GM12878 (cell line): ENCODE measurements around the gene TECTB. TPM values are rescaled to one million over a fixed set of nuclear protein-coding genes. Genes with fewer than 3 reads are reported as not detected.

Experiments used
- ATAC-seq: fragments of 200-7000 bp; cut with Tn5 transposase; 3 replicates; pipeline ENCODE4 v1.9.1; 2020; ENCODE audit warnings: mild to moderate bottlenecking, moderate library complexity
- BruUV-seq: library from RNA; stranded (reverse); fragments of 400-500 nt; replicated peaks from 2 replicates; lab custom pipeline; 2021; lab: Mats Ljungman, UMichigan
- CTCF ChIA-PET: fragments of 300-600 bp; sonication (Branson Sonifier 250); formaldehyde crosslinking; extraction: SDS; loops from one replicate; lab custom pipeline; 2021; ENCODE audit warnings: inconsistent platforms; lab: Yijun Ruan, JAX
- POLR2A ChIA-PET: fragments of 350-600 bp; formaldehyde crosslinking; extraction: SDS; loops from one replicate; lab custom pipeline; 2021; ENCODE audit warnings: inconsistent platforms; lab: Charles Lee
- RAD21 ChIA-PET: fragments of 300-600 bp; sonication (Branson Sonifier 250); formaldehyde crosslinking; loops from one replicate; lab custom pipeline; 2023; ENCODE audit warnings: antibody characterized with exemption; ENCODE audit not compliant: unreplicated experiment; lab: Charles Lee
- SMC1A ChIA-PET: fragments of 300-600 bp; sonication (Branson Sonifier 250); formaldehyde crosslinking; loops from one replicate; lab custom pipeline; 2023; ENCODE audit not compliant: unreplicated experiment, uncharacterized antibody; lab: Charles Lee
- DNase-seq: peaks from one replicate; pipeline ENCODE4 v3.0.0-alpha.2; 2011; ENCODE audit warnings: low read depth, low spot score
- FAIRE-seq: peaks from 3 replicates; lab custom pipeline; 2011; peaks lifted over from hg19 to GRCh38; lab: Jason Lieb, UNC
- H2AFZ ChIP-seq: 2 replicates; pipeline ENCODE4 v1.6.0; 2011; ENCODE audit warnings: low read depth, low read length, control low read depth; ENCODE audit not compliant: control insufficient read depth
- H3K27ac ChIP-seq: 2 replicates; pipeline ENCODE4 v1.5.1; 2011; ENCODE audit warnings: control low read depth; ENCODE audit not compliant: control insufficient read depth, insufficient read depth
- H3K27me3 ChIP-seq, 2 experiments: replicated peaks in 1 of 2; 2 replicates each; pipeline versions ENCODE4 v1.6.0 to v1.6.1; 2011; ENCODE audit warnings: low read length in 1 of 2; ENCODE audit not compliant: control insufficient read depth in 2 of 2, insufficient read depth in 2 of 2
- H3K36me3 ChIP-seq, 2 experiments: 2 replicates each; pipeline ENCODE4 v1.5.1; 2011; ENCODE audit warnings: low read length in 1 of 2; ENCODE audit not compliant: control insufficient read depth in 2 of 2, insufficient read depth in 2 of 2
- H3K4me1 ChIP-seq: 2 replicates; pipeline ENCODE4 v1.6.1; 2011; ENCODE audit warnings: mild to moderate bottlenecking, low read length, moderate library complexity, mixed read lengths; ENCODE audit not compliant: control insufficient read depth, insufficient read depth
- H3K4me2 ChIP-seq: 2 replicates; pipeline ENCODE4 v1.6.0; 2011; ENCODE audit warnings: control low read depth; ENCODE audit not compliant: control insufficient read depth, insufficient read depth
- H3K4me3 ChIP-seq: fragments of 200-600 bp; sonication (generic); 2 replicates; pipeline ENCODE4 v1.5.1; 2016
- H3K79me2 ChIP-seq: 2 replicates; pipeline ENCODE4 v1.6.0; 2011; ENCODE audit warnings: low read length; ENCODE audit not compliant: control insufficient read depth, insufficient read depth
- H3K9ac ChIP-seq: 2 replicates; pipeline ENCODE4 v1.8.0; 2011; ENCODE audit warnings: low read length, control low read depth, mixed read lengths; ENCODE audit not compliant: control insufficient read depth, insufficient read depth
- H3K9me3 ChIP-seq: replicated peaks from 3 replicates; pipeline ENCODE4 v1.5.1; 2011; ENCODE audit warnings: mild to moderate bottlenecking, low read length; ENCODE audit not compliant: control insufficient read depth, insufficient read depth
- H4K20me1 ChIP-seq: 2 replicates; pipeline ENCODE4 v1.6.0; 2011; ENCODE audit not compliant: control insufficient read depth, insufficient read depth
- ATF7 ChIP-seq: fragments of 450-650 bp; IDR thresholded peaks from 2 replicates; pipeline ENCODE4 v1.6.1; 2016; ENCODE audit warnings: low read depth, mild to moderate bottlenecking
- KLF5 ChIP-seq: fragments of 450-650 bp; IDR thresholded peaks from 2 replicates; pipeline ENCODE4 v1.6.1; 2014; ENCODE audit warnings: mild to moderate bottlenecking; ENCODE audit not compliant: partially characterized antibody
- LARP7 ChIP-seq: fragments of 450-650 bp; IDR thresholded peaks from 2 replicates; pipeline ENCODE4 v1.6.1; 2017; ENCODE audit warnings: mild to moderate bottlenecking
- MYC ChIP-seq: IDR thresholded peaks from 2 replicates; pipeline ENCODE4 v1.6.1; 2011; ENCODE audit warnings: mild to moderate bottlenecking, low read length, moderate library complexity, inconsistent platforms; ENCODE audit not compliant: insufficient read depth, insufficient replicate concordance, insufficient read length, severe bottlenecking
- PAX5 ChIP-seq: IDR thresholded peaks from 2 replicates; pipeline ENCODE4 v1.6.1; 2011; ENCODE audit warnings: low read depth, low read length, borderline replicate concordance
- SMAD1 ChIP-seq: fragments of 450-650 bp; IDR thresholded peaks from 2 replicates; pipeline ENCODE4 v1.6.1; 2018; ENCODE audit warnings: mild to moderate bottlenecking, low read depth; ENCODE audit not compliant: partially characterized antibody
- SMC3 ChIP-seq: IDR thresholded peaks from 2 replicates; pipeline ENCODE4 v1.6.1; 2011; ENCODE audit warnings: low read length, improper control_type of control experiment, borderline replicate concordance
- WGBS: methylation state at CpG from one replicate; pipeline ENCODE4 v1.1.6; 2016; ENCODE audit warnings: low lambda C conversion rate; ENCODE audit not compliant: insufficient replicate concordance, insufficient coverage; ENCODE audit errors: missing lambda C conversion rate; 5-methylcytosine and 5-hydroxymethylcytosine counted together
- in situ Hi-C: fragments of 300-500 bp; cut with MboI; formaldehyde crosslinking; loops from 9 replicates; pipeline ENCODE4 v1.14.3; 2018; ENCODE audit warnings: mixed read lengths
- intact Hi-C: fragments of 100-400 bp; cut with micrococcal nuclease; formaldehyde crosslinking; loops from one replicate; pipeline ENCODE4 v1.14.2; 2022; ENCODE audit not compliant: unreplicated experiment
- polyA plus RNA-seq, 11 experiments: library from polyadenylated mRNA; depleted of rRNA in 4 of 11; unstranded in 6 of 11; stranded (reverse) in 5 of 11; fragments of >200 nt; fragmentation: Nextera tagmentation in 4 of 11; fragmentation: Illumina TruSeq in 1 of 11; extraction: Ambion mirVana in 4 of 11; extraction: Trizol in 1 of 11; gene quantifications; 1 replicate in 1 of 11; 2 replicates in 10 of 11; pipeline versions ENCODE4 v1.2.1 to v1.2.3, GENCODE V29; 2011 to 2016; ENCODE audit warnings: inconsistent platforms in 2 of 11, missing spikeins in 2 of 11, low read depth in 1 of 11
- total RNA-seq, 4 experiments: library from RNA; depleted of rRNA in 3 of 4; stranded (reverse); fragments of >200 nt in 3 of 4; fragmentation: Illumina TruSeq in 1 of 4; extraction: Trizol in 1 of 4; gene quantifications; 2 replicates each; pipeline versions ENCODE4 v1.2.1 to v1.2.3, GENCODE V29; 2013 to 2021
- TF ChIP-seq, protein P1 (sequence below): IDR thresholded peaks from 2 replicates; pipeline ENCODE4 v1.6.1; 2012; ENCODE audit warnings: low read depth, low read length, improper control_type of control experiment
- TF ChIP-seq, protein P2 (sequence below): IDR thresholded peaks from 2 replicates; pipeline ENCODE4 v1.6.1; 2012; ENCODE audit warnings: low read length, inconsistent platforms
- TF ChIP-seq, protein P3 (sequence below): IDR thresholded peaks from 2 replicates; pipeline ENCODE4 v1.6.1; 2012; ENCODE audit warnings: low read depth, low read length, improper control_type of control experiment
- TF ChIP-seq, protein P4 (sequence below): fragments of 450-650 bp; formaldehyde crosslinking; IDR thresholded peaks from 2 replicates; pipeline ENCODE4 v1.4.0; 2020; ENCODE audit warnings: mild to moderate bottlenecking, moderate library complexity

Gene TECTB
- total and polyA plus RNA-seq, 10 of the 15 experiments (the other 5 are each of a cell fraction or from before 2014, with no cell fraction given) = not detected

DNA sequence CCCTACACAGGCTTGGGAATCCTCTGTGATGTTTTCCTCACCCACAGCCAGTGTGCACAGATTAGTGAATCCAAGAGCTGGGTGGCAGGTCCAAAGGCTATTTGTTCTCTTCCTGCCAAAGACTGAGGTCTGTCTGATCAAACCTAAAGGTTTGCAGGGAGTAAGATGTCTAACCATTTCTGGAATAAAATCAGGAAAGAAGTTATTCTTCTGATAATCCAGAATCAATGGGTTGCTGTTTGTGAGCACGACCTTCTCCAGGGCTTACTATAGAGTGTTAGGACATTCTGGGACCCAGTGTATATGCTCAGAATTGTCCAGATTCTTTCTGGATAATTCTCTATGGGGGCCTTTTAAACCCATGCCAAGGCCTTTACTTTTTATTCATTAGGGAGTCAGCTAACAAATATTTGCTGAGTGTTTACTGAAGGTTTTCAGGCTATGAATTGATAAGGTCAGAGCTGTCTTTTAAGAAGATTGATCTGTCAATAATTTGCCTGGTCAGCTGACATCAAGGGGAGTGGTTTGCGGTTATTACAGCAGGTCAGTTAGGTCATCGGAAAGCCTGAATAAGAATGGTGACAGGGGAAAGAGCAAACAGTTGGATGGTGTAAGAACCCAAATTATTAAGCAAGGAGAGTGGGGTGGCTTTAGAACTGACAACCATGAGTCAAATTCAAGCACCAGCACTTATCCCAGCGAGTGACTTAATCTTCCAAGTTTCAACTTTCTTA, 7.5 kb upstream of the TECTB start:
- Histone ChIP-seq H2AFZ (no peak overlapping the region), H3K79me2 (no peaks in the 10 kb centered on the region), H3K4me2 (no peak overlapping the region), H3K27me3 (no peaks in the 10 kb centered on the region; a peak in 1 of 4 replicates), H3K9me3 (no peaks in the 10 kb centered on the region), H3K4me1 (no peaks in the 10 kb centered on the region), H4K20me1 (no peaks in the 10 kb centered on the region), H3K27ac (no peak overlapping the region), H3K4me3 (no peak overlapping the region), H3K36me3 (no peaks in the 10 kb centered on the region), H3K9ac (no peak overlapping the region)
- no peak for ATAC-seq
- in situ Hi-C loops = no loop called here
- ChIA-PET RAD21 (no interaction called here), SMC1A (no interaction called here), POLR2A (no interaction called here), CTCF (no interaction called here)
- no TSS peak for BruUV-seq
- no peak for FAIRE-seq
- intact Hi-C loops = no loop called here
- WGBS = 44% methylated on average over 4 of the region's 4 CpGs
- TF ChIP-seq, protein P1, sequence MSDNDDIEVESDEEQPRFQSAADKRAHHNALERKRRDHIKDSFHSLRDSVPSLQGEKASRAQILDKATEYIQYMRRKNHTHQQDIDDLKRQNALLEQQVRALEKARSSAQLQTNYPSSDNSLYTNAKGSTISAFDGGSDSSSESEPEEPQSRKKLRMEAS = no peak
- TF ChIP-seq PAX5 = no peak
- TF ChIP-seq ATF7 = no peak
- TF ChIP-seq SMAD1 = no peak
- no peak for TF ChIP-seq SMC3
- TF ChIP-seq MYC = no peak
- no peak for DNase-seq

DNA sequence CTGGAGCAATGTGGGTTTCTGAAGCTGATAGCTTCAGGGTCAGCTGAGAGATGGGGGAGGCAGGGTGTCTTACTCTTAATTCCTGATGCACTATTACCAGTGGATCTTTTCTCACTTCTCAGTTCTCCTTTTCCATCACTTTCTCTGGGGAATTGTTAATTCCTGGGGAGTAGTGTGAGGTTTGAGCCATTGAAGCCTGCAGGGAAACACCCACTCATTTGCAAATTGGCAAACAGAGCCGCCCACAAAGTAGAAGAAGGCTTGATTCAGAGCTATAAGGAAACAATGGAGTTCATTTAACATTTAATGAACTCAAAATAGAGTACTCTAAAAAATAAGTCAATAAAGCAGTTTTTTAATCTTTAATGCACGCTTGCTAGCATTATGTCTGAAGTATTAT, 4.3 kb upstream of the TECTB start:
- Histone ChIP-seq H3K4me1 (no peaks in the 10 kb centered on the region), H3K27me3 (no peaks in the 10 kb centered on the region; a peak in 1 of 4 replicates), H3K27ac (no peak overlapping the region), H3K9ac (no peak overlapping the region), H3K36me3 (no peaks in the 10 kb centered on the region), H3K4me2 (no peak overlapping the region), H3K79me2 (no peaks in the 10 kb centered on the region), H2AFZ (no peak overlapping the region), H3K4me3 (no peak overlapping the region), H3K9me3 (no peaks in the 10 kb centered on the region), H4K20me1 (no peaks in the 10 kb centered on the region; the same call in 1 of the 2 replicates)
- ATAC-seq (no peak), DNase-seq (no peak), FAIRE-seq (no peak)
- in situ Hi-C loops = no loop called here
- WGBS = 41% methylated on average over 2 of the region's 2 CpGs
- ChIA-PET RAD21 (no interaction called here), POLR2A (no interaction called here), SMC1A (no interaction called here), CTCF (no interaction called here)
- intact Hi-C loops = no loop called here
- no TSS peak for BruUV-seq
- TF ChIP-seq, protein P2, sequence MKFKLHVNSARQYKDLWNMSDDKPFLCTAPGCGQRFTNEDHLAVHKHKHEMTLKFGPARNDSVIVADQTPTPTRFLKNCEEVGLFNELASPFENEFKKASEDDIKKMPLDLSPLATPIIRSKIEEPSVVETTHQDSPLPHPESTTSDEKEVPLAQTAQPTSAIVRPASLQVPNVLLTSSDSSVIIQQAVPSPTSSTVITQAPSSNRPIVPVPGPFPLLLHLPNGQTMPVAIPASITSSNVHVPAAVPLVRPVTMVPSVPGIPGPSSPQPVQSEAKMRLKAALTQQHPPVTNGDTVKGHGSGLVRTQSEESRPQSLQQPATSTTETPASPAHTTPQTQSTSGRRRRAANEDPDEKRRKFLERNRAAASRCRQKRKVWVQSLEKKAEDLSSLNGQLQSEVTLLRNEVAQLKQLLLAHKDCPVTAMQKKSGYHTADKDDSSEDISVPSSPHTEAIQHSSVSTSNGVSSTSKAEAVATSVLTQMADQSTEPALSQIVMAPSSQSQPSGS = no peak
- TF ChIP-seq, protein P3, sequence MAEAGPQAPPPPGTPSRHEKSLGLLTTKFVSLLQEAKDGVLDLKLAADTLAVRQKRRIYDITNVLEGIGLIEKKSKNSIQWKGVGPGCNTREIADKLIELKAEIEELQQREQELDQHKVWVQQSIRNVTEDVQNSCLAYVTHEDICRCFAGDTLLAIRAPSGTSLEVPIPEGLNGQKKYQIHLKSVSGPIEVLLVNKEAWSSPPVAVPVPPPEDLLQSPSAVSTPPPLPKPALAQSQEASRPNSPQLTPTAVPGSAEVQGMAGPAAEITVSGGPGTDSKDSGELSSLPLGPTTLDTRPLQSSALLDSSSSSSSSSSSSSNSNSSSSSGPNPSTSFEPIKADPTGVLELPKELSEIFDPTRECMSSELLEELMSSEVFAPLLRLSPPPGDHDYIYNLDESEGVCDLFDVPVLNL = no peak
- TF ChIP-seq LARP7 (no peak), KLF5 (no peak)
- TF ChIP-seq, protein P4, sequence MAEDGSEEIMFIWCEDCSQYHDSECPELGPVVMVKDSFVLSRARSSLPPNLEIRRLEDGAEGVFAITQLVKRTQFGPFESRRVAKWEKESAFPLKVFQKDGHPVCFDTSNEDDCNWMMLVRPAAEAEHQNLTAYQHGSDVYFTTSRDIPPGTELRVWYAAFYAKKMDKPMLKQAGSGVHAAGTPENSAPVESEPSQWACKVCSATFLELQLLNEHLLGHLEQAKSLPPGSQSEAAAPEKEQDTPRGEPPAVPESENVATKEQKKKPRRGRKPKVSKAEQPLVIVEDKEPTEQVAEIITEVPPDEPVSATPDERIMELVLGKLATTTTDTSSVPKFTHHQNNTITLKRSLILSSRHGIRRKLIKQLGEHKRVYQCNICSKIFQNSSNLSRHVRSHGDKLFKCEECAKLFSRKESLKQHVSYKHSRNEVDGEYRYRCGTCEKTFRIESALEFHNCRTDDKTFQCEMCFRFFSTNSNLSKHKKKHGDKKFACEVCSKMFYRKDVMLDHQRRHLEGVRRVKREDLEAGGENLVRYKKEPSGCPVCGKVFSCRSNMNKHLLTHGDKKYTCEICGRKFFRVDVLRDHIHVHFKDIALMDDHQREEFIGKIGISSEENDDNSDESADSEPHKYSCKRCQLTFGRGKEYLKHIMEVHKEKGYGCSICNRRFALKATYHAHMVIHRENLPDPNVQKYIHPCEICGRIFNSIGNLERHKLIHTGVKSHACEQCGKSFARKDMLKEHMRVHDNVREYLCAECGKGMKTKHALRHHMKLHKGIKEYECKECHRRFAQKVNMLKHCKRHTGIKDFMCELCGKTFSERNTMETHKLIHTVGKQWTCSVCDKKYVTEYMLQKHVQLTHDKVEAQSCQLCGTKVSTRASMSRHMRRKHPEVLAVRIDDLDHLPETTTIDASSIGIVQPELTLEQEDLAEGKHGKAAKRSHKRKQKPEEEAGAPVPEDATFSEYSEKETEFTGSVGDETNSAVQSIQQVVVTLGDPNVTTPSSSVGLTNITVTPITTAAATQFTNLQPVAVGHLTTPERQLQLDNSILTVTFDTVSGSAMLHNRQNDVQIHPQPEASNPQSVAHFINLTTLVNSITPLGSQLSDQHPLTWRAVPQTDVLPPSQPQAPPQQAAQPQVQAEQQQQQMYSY = no peak
